Body of pancreas (tissue), 4 donors: ENCODE results near the gene ZNF628. TPM values are rescaled to one million over a fixed set of nuclear protein-coding genes. Genes with fewer than 3 reads are reported as not detected.
A peak's percentile ranks its signal among the peaks of the same experiment; 100 is the strongest.

Source experiments
- ATAC-seq: fragments of 150-250 bp; one replicate; pipeline ENCODE4 v1.9.1; 2016
- DNase-seq, 4 donors: peaks; one replicate each; pipeline ENCODE4 v3.0.0-alpha.2; 2019
- H3K27ac ChIP-seq, 4 donors: fragments of 200-600 bp; sonication (generic); 1 replicate in 3 of 4; 2 replicates in 1 of 4; pipeline versions ENCODE4 v1.5.1 to v1.6.1; 2016 to 2019; ENCODE audit warnings: mild to moderate bottlenecking in 1 of 4, mixed read lengths in 1 of 4, moderate library complexity in 1 of 4
- H3K27me3 ChIP-seq, 2 donors: fragments of 200-600 bp; sonication (generic); one replicate each; pipeline ENCODE4 v1.6.0; 2016; ENCODE audit warnings: mild to moderate bottlenecking in 1 of 2
- H3K36me3 ChIP-seq, 2 donors: fragments of 200-600 bp; sonication (generic); replicated peaks in 1 of 2; 2 replicates each; pipeline ENCODE4 v1.5.1; 2016; ENCODE audit warnings: low read depth in 2 of 2; ENCODE audit not compliant: insufficient read depth in 1 of 2
- H3K4me1 ChIP-seq: fragments of 200-600 bp; sonication (generic); one replicate; pipeline ENCODE4 v1.6.0; 2016
- H3K4me3 ChIP-seq, 2 donors: fragments of 200-600 bp; sonication (generic); 1 replicate in 1 of 2; 2 replicates in 1 of 2; pipeline ENCODE4 v1.5.1; 2016 to 2019
- H3K9me3 ChIP-seq, 3 donors: fragments of 200-600 bp; sonication (generic); 1 replicate in 2 of 3; 2 replicates in 1 of 3; pipeline ENCODE4 v1.5.1; 2016
- POLR2A ChIP-seq, 3 donors: fragments of 450-650 bp; IDR thresholded peaks; one replicate each; pipeline ENCODE4 v1.6.1; 2016; ENCODE audit warnings: antibody characterized with exemption in 3 of 3, mild to moderate bottlenecking in 2 of 3
- WGBS, 2 donors: methylation state at CpG; one replicate each; pipeline ENCODE4 v1.1.5; 2017; 5-methylcytosine and 5-hydroxymethylcytosine counted together
- intact Hi-C: fragments of 100-400 bp; cut with DNase I; formaldehyde crosslinking; loops from one replicate; pipeline ENCODE4 v1.15.1; 2023
- total RNA-seq, 2 donors: library from RNA; depleted of rRNA; stranded (reverse); fragments of >200 nt; gene quantifications; one replicate each; pipeline ENCODE4 v1.1.0, GENCODE V29; 2016
- TF ChIP-seq, protein P1 (sequence below), 7 experiments: fragments of 450-650 bp in 4 of 7; fragments of 200-600 bp in 3 of 7; sonication (generic) in 3 of 7; IDR thresholded peaks; one replicate each; pipeline ENCODE4 v1.5.1; 2016 to 2019; ENCODE audit warnings: antibody characterized with exemption in 7 of 7

The ZNF628 gene
- total RNA-seq, 2 donors from 2014 or later: 3.4 to 8.2 TPM

- H3K27ac ChIP-seq: no peak overlapping the region
- TF ChIP-seq, protein P1, sequence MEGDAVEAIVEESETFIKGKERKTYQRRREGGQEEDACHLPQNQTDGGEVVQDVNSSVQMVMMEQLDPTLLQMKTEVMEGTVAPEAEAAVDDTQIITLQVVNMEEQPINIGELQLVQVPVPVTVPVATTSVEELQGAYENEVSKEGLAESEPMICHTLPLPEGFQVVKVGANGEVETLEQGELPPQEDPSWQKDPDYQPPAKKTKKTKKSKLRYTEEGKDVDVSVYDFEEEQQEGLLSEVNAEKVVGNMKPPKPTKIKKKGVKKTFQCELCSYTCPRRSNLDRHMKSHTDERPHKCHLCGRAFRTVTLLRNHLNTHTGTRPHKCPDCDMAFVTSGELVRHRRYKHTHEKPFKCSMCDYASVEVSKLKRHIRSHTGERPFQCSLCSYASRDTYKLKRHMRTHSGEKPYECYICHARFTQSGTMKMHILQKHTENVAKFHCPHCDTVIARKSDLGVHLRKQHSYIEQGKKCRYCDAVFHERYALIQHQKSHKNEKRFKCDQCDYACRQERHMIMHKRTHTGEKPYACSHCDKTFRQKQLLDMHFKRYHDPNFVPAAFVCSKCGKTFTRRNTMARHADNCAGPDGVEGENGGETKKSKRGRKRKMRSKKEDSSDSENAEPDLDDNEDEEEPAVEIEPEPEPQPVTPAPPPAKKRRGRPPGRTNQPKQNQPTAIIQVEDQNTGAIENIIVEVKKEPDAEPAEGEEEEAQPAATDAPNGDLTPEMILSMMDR (IDR thresholded peaks at IDR 0.05): no peak
- TF ChIP-seq POLR2A (IDR thresholded peaks at IDR 0.05): no peak
- peaks cover 23% of the 10 kb centered on the region for H3K4me1 ChIP-seq
- intact Hi-C loops: no loop called here
- 71 to 73% methylated on average over 11 to 16 of the region's 16 CpGs for WGBS, 2 donors
- no peak overlapping the region for H3K4me3 ChIP-seq
- no peaks in the 10 kb centered on the region for H3K36me3 ChIP-seq
- ATAC-seq (no peak), DNase-seq (no peak)
- H3K27me3 ChIP-seq: no peaks in the 10 kb centered on the region
- H3K9me3 ChIP-seq: no peaks in the 10 kb centered on the region
These were observed 3.0 kb upstream of the ZNF628 start for GRCh38 chr19:55473225-55474012.

GRCh38 chr19:55474269-55475265 lies 1.9 kb upstream of the ZNF628 start:
- H3K27me3 ChIP-seq: no peaks in the 10 kb centered on the region
- H3K36me3 ChIP-seq: no peaks in the 10 kb centered on the region
- WGBS, 2 donors: 83 to 86% methylated on average over 16 to 19 of the region's 19 CpGs
- TF ChIP-seq, protein P1 (IDR thresholded peaks at IDR 0.05): no peak
- no peak for TF ChIP-seq POLR2A (IDR thresholded peaks at IDR 0.05)
- DNase-seq: no peak
- H3K27ac ChIP-seq: no peak overlapping the region
- intact Hi-C loops: no loop called here
- H3K4me1 ChIP-seq: peaks cover 34% of the 10 kb centered on the region
- no peak overlapping the region for H3K4me3 ChIP-seq
- ATAC-seq: no peak
- H3K9me3 ChIP-seq: no peaks in the 10 kb centered on the region

GRCh38 chr19:55477905-55478304 lies 1.5 kb downstream of the ZNF628 start:
- TF ChIP-seq, protein P1 (IDR thresholded peaks at IDR 0.05): no peak
- TF ChIP-seq POLR2A (IDR thresholded peaks at IDR 0.05): no peak

DNA sequence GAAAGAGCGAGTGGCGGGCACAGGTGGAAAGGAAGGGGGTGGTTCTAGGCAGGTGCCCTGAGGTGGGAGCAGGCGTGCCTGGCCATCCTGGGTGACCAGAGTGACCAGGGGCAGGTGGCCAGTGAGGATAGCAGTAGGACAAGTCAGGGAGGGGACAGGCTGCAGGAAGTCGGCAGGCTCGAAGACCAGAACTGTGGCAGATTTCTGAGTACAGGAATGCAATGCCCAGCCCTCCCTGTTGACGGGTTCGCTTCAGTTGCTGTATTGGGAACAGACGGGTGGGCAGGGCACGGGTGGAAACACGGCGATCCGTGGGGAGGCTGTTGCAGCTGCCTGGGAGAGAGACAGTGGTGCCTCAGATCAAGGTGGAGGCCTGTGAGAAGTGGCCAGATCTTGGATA lies 1.9 kb downstream of the ZNF628 start:
- H3K36me3 ChIP-seq: no peaks in the 10 kb centered on the region
- H3K27me3 ChIP-seq: no peaks in the 10 kb centered on the region
- no peak for TF ChIP-seq POLR2A (IDR thresholded peaks at IDR 0.05)
- TF ChIP-seq, protein P1 (IDR thresholded peaks at IDR 0.05): no peak
- WGBS, 2 donors: 79 to 80% methylated on average over 12 of the region's 12 CpGs
- no peak overlapping the region for H3K4me3 ChIP-seq
- intact Hi-C loops: no loop called here
- no peaks in the 10 kb centered on the region for H3K9me3 ChIP-seq
- H3K27ac ChIP-seq: peak overlapping the region; percentile 60 to 76 (median 73)
- ATAC-seq: no peak
- H3K4me1 ChIP-seq: peaks cover 49% of the 10 kb centered on the region
- no peak for DNase-seq

More at GRCh38 chr19:55477905-55478304, 1.5 kb downstream of the ZNF628 start:
- Histone ChIP-seq H3K4me3 (no peak overlapping the region), H3K27ac (peak overlapping the region in 2 of 4 donors; percentile 6 to 74), H3K36me3 (no peaks in the 10 kb centered on the region), H3K4me1 (peaks cover 49% of the 10 kb centered on the region), H3K27me3 (no peaks in the 10 kb centered on the region), H3K9me3 (no peaks in the 10 kb centered on the region)
- DNase-seq (no peak), ATAC-seq (no peak)
- intact Hi-C loops: no loop called here
- 65 to 67% methylated on average over 13 of the region's 13 CpGs for WGBS, 2 donors
